ENCODE results near the gene BTBD16. TPM values are rescaled to one million over a fixed set of nuclear protein-coding genes. Genes with fewer than 3 reads are reported as not detected.

Gene BTBD16
- total and polyA plus RNA-seq, 2 experiments from 2014 or later = 0.09 to 0.16 TPM

DNA sequence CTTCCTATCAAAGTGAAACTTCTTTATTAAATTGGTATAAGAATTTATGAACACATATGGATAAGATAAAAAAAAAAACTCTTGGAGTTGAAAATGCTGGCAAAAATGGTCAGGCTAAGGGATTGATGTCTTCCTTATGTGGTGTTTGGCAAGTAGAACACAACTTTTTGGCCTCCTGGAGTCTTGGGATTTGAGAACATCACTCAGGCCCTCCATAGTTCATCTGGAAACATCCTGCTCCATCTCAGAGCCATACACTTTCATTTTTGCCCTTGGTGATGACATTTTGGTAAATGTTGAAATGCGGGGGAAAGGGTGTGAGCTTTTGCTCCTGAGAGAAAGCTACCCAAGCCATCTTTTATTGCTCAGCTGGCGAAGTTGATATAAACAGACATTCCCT is 27.5 kb upstream of the BTBD16 start:
- TF ChIP-seq, protein P1, sequence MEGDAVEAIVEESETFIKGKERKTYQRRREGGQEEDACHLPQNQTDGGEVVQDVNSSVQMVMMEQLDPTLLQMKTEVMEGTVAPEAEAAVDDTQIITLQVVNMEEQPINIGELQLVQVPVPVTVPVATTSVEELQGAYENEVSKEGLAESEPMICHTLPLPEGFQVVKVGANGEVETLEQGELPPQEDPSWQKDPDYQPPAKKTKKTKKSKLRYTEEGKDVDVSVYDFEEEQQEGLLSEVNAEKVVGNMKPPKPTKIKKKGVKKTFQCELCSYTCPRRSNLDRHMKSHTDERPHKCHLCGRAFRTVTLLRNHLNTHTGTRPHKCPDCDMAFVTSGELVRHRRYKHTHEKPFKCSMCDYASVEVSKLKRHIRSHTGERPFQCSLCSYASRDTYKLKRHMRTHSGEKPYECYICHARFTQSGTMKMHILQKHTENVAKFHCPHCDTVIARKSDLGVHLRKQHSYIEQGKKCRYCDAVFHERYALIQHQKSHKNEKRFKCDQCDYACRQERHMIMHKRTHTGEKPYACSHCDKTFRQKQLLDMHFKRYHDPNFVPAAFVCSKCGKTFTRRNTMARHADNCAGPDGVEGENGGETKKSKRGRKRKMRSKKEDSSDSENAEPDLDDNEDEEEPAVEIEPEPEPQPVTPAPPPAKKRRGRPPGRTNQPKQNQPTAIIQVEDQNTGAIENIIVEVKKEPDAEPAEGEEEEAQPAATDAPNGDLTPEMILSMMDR (IDR thresholded peaks at IDR 0.05; ENCODE audit: low read depth, low read length) = no peak
- Histone ChIP-seq H3K27me3 (no peaks in the 10 kb centered on the region), H3K9me3 (ENCODE audit: low read depth) (no peaks in the 10 kb centered on the region), H3K36me3 (peaks cover 43% of the 10 kb centered on the region), H3K4me3 (no peak overlapping the region), H3K27ac (peak overlapping the region; percentile 32), H3K4me1 (ENCODE audit: low read depth) (no peaks in the 10 kb centered on the region)
- DNase-seq (ENCODE audit: low read depth in 1 of 2, low spot score in 1 of 2) = no peak

DNA sequence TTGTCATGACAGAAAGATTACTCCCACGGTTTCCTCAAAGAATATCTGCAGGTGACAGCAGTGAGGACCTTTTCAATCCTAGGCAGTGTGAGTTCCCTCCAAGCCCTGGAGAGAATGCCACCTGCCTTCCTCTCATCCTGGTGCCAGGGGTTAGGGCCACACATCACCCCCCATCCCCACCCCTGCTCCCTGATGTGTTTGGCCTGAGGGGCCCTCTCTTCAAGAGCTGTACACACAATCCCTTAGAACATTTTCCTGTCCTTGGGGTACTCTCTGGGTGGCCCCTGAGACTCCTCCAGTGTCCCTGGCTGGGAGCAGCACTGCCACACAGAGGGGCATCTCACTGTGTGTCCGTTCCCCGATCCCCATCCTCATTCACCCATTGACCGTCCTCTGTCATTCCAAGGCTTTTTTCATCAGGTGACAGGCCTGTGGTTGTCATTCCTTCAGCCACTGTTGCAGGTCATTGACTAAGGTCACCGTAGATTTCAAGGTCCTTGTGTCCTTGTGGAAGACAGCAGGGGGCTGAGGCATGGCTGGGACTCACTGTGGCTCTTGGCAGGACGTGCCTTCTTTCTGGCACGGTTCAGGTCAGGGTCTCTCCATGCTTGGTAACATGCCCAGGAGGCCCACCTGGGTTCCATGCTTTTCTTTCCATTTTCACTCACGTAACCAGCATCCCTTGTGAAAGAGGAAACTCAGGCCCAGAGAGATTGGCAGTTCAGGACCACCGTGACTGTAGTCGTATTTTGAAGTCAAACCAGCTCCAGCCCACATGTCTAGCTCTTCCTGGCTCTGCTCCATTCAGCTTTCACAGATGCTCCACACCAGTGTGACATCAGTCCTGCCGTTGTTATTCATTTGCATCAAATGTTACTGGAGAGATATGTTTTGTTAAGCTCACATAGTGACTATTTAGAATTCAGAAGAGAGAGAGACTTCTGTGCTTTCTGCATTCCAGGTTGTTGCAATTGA is 26.8 kb upstream of the BTBD16 start:
- Histone ChIP-seq H3K27ac (peak overlapping the region; percentile 32), H3K36me3 (peaks cover 36% of the 10 kb centered on the region), H3K4me3 (no peak overlapping the region), H3K4me1 (ENCODE audit: low read depth) (no peaks in the 10 kb centered on the region), H3K27me3 (no peaks in the 10 kb centered on the region), H3K9me3 (ENCODE audit: low read depth) (no peaks in the 10 kb centered on the region)
- TF ChIP-seq, protein P1 (IDR thresholded peaks at IDR 0.05; ENCODE audit: low read depth, low read length) = no peak
- no peak for DNase-seq (ENCODE audit: low read depth in 1 of 2, low spot score in 1 of 2)

DNA sequence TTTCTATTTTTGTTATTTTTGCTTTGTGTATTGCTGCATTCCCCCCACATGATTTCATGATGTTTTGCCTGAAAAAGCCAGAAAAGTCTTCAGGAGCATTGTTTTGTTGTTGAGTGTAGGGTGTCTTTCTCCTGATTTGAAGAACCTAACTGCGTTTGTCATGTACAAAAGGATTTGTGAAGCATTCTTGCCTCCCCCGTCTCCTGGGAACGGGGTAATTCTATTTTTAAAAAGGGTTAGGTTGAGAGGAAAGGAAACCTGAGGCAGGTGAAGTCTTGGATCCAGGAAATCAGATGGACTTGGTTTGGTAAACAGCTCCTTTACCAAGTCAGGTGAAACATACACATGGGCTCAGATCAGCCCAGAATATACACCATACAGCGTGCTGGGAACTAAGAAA is 26.0 kb upstream of the BTBD16 start:
- no peak for DNase-seq (ENCODE audit: low read depth in 1 of 2, low spot score in 1 of 2)
- Histone ChIP-seq H3K36me3 (peaks cover 35% of the 10 kb centered on the region), H3K27ac (peak overlapping the region; percentile 24), H3K4me1 (ENCODE audit: low read depth) (no peaks in the 10 kb centered on the region), H3K4me3 (no peak overlapping the region), H3K9me3 (ENCODE audit: low read depth) (no peaks in the 10 kb centered on the region), H3K27me3 (no peaks in the 10 kb centered on the region)
- TF ChIP-seq, protein P1 (IDR thresholded peaks at IDR 0.05; ENCODE audit: low read depth, low read length) = no peak

DNA sequence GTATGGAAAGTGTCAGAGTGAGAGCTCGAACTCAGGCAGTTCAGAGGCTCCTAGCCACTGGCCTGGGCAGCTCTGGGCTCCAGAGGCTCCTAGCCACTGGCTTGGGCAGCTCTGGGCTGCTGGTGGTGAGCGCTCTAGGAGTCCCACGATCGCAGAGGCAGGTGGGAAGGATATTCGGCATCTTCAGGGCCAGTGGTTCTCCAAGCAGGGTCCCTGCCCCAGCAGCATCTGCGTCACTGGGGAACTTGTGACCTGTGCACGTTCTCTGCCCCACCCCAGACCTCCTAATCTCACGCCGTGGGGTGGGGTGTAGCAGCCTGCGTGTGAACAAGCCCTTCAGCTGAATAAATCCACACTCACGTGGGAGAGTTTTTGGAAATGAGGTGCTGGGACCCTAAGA is 25.2 kb upstream of the BTBD16 start:
- H3K4me1 ChIP-seq (ENCODE audit: low read depth) = no peaks in the 10 kb centered on the region
- no peak overlapping the region for H3K4me3 ChIP-seq
- peak overlapping the region; percentile 24 for H3K27ac ChIP-seq
- DNase-seq (ENCODE audit: low read depth in 1 of 2, low spot score in 1 of 2) = no peak
- no peaks in the 10 kb centered on the region for H3K27me3 ChIP-seq
- TF ChIP-seq, protein P1 (IDR thresholded peaks at IDR 0.05; ENCODE audit: low read depth, low read length) = no peak
- no peaks in the 10 kb centered on the region for H3K9me3 ChIP-seq (ENCODE audit: low read depth)
- H3K36me3 ChIP-seq = peaks cover 28% of the 10 kb centered on the region

DNA sequence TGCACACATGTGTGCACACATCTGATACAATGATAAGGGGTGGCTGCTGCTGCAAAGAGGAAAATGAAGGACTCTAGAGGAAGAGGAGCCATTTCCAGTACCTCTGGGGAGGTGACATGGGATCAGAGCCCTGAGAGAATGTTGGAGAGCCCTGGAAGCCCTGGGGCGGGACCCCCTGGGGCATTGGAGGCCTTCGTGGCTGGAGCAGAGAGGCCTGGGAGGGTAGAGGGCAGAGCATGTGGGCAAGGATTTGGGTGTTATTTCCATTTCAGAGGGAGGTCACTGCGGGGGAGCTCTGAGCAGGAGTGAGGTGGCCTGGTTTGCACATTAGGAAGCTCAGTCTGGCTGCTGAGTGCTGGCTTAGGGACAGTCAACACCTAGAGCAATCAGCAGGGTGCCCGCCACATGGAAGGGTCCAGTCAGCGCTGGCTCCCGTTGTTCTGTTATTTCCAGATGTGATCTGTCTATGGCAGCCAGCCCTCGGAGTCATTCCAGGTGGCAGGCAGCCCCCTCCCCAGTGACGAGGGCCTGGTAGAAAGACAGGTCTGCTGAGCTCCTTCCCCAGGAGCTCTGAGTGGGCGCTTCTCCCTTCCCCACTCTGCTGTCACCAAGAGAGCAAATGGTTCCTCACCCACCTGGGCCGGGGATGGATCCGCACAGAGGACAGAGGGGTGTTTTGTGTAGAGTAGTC is 24.1 kb upstream of the BTBD16 start:
- Histone ChIP-seq H3K9me3 (ENCODE audit: low read depth) (no peaks in the 10 kb centered on the region), H3K4me1 (ENCODE audit: low read depth) (no peaks in the 10 kb centered on the region), H3K4me3 (no peak overlapping the region), H3K27ac (peak overlapping the region; percentile 48), H3K27me3 (no peaks in the 10 kb centered on the region), H3K36me3 (peaks cover 22% of the 10 kb centered on the region)
- TF ChIP-seq, protein P1 (IDR thresholded peaks at IDR 0.05; ENCODE audit: low read depth, low read length) = no peak
- no peak for DNase-seq (ENCODE audit: low read depth in 1 of 2, low spot score in 1 of 2)
